ENCODE measurements around the gene FAM161A. TPM values are rescaled to one million over a fixed set of nuclear protein-coding genes. Genes with fewer than 3 reads are reported as not detected.
"Not testable (repeated sequence)": the region's sequence is repeated elsewhere in the genome, so short reads cannot be mapped to it uniquely, and the experiment has no call there.

FAM161A gene
- total and polyA plus RNA-seq, 4 donors: 0.94 to 11.1 (median 3.2) TPM

GRCh38 chr2:61807036-61807757 lies 46.7 kb downstream of the FAM161A start:
- DNase-seq (no peak), ATAC-seq (ENCODE audit: insufficient read depth, low FRiP score) (no peak)
- peaks cover 0 to 2% (median 0%) of the 10 kb centered on the region in 4 donors for H3K9me3 ChIP-seq (ENCODE audit: control insufficient read depth in 4 of 4, insufficient read depth in 3 of 4, low read length in 3 of 4)
- H3K9ac ChIP-seq (ENCODE audit: insufficient read depth in 1 of 2, low read length in 2 of 2): no peak overlapping the region
- no peaks in the 10 kb centered on the region for H3K4me1 ChIP-seq (ENCODE audit: control insufficient read depth in 5 of 5, insufficient read depth in 5 of 5, low read length in 5 of 5)
- H3K4me3 ChIP-seq: no peak overlapping the region
- H3K27me3 ChIP-seq (ENCODE audit: control insufficient read depth in 3 of 3, insufficient read depth in 3 of 3, low read length in 2 of 3): no peaks in the 10 kb centered on the region
- no peaks in the 10 kb centered on the region for H3K36me3 ChIP-seq (ENCODE audit: control insufficient read depth in 4 of 4, insufficient read depth in 4 of 4, low read length in 4 of 4)
- WGBS, 2 donors: 83 to 90% methylated on average over 3 of the region's 3 CpGs
- TF ChIP-seq, protein P1, sequence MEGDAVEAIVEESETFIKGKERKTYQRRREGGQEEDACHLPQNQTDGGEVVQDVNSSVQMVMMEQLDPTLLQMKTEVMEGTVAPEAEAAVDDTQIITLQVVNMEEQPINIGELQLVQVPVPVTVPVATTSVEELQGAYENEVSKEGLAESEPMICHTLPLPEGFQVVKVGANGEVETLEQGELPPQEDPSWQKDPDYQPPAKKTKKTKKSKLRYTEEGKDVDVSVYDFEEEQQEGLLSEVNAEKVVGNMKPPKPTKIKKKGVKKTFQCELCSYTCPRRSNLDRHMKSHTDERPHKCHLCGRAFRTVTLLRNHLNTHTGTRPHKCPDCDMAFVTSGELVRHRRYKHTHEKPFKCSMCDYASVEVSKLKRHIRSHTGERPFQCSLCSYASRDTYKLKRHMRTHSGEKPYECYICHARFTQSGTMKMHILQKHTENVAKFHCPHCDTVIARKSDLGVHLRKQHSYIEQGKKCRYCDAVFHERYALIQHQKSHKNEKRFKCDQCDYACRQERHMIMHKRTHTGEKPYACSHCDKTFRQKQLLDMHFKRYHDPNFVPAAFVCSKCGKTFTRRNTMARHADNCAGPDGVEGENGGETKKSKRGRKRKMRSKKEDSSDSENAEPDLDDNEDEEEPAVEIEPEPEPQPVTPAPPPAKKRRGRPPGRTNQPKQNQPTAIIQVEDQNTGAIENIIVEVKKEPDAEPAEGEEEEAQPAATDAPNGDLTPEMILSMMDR (IDR thresholded peaks at IDR 0.05; ENCODE audit: control extremely low read depth, extremely low read depth): no peak
- H3K27ac ChIP-seq (ENCODE audit: low read depth in 1 of 2, low read length in 1 of 2): no peak overlapping the region

DNA sequence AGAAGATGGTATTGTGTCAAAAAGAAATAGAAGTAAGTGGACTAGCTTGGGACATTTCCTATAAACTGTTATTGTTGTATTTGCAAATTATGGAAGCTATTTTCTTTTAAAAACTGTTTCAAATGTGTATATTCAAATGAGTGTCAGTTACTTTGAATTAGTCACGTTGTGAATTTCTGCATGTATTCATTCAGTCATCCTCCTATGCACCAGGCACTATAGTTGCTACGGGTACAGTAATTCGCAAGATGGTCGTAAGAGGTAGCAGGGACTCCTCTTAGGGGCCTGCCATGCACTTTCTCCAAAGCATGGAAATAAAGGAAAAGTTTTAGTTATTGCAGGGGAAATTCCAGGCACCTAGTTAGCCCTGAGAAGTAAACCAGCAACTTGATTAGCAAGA lies 51.3 kb downstream of the FAM161A start:
- WGBS, 2 donors: 81 to 90% methylated on average over 4 of the region's 4 CpGs
- DNase-seq: no peak

GRCh38 chr2:61799099-61799498 lies 54.8 kb downstream of the FAM161A start:
- Histone ChIP-seq H3K36me3 (ENCODE audit: control insufficient read depth in 4 of 4, insufficient read depth in 4 of 4, low read length in 4 of 4) (no peaks in the 10 kb centered on the region), H3K27ac (ENCODE audit: low read depth in 1 of 2, low read length in 1 of 2) (no peak overlapping the region), H3K9me3 (ENCODE audit: control insufficient read depth in 4 of 4, insufficient read depth in 3 of 4, low read length in 3 of 4) (peaks cover 0 to 4% (median 0%) of the 10 kb centered on the region in 4 donors), H3K9ac (ENCODE audit: insufficient read depth in 1 of 2, low read length in 2 of 2) (no peak overlapping the region), H3K4me3 (no peak overlapping the region), H3K4me1 (ENCODE audit: control insufficient read depth in 5 of 5, insufficient read depth in 5 of 5, low read length in 5 of 5) (no peaks in the 10 kb centered on the region), H3K27me3 (ENCODE audit: control insufficient read depth in 3 of 3, insufficient read depth in 3 of 3, low read length in 2 of 3) (no peaks in the 10 kb centered on the region)
- ATAC-seq (ENCODE audit: insufficient read depth, low FRiP score): no peak
- 89 to 92% methylated on average over 6 of the region's 6 CpGs for WGBS, 2 donors
- DNase-seq: no peak
- TF ChIP-seq, protein P1 (IDR thresholded peaks at IDR 0.05; ENCODE audit: control extremely low read depth, extremely low read depth): no peak

More for the DNA sequence above, 51.3 kb downstream of the FAM161A start:
- H3K9me3 ChIP-seq (ENCODE audit: control insufficient read depth in 4 of 4, insufficient read depth in 3 of 4, low read length in 3 of 4): peaks cover 0 to 4% (median 0%) of the 10 kb centered on the region in 4 donors
- no peak for ATAC-seq (ENCODE audit: insufficient read depth, low FRiP score)
- H3K36me3 ChIP-seq (ENCODE audit: control insufficient read depth in 4 of 4, insufficient read depth in 4 of 4, low read length in 4 of 4): no peaks in the 10 kb centered on the region
- no peak overlapping the region for H3K27ac ChIP-seq (ENCODE audit: low read depth in 1 of 2, low read length in 1 of 2)
- H3K4me3 ChIP-seq: no peak overlapping the region
- H3K27me3 ChIP-seq (ENCODE audit: control insufficient read depth in 3 of 3, insufficient read depth in 3 of 3, low read length in 2 of 3): no peaks in the 10 kb centered on the region
- no peak overlapping the region for H3K9ac ChIP-seq (ENCODE audit: insufficient read depth in 1 of 2, low read length in 2 of 2)
- no peaks in the 10 kb centered on the region for H3K4me1 ChIP-seq (ENCODE audit: control insufficient read depth in 5 of 5, insufficient read depth in 5 of 5, low read length in 5 of 5)
- TF ChIP-seq, protein P1 (IDR thresholded peaks at IDR 0.05; ENCODE audit: control extremely low read depth, extremely low read depth): no peak

DNA sequence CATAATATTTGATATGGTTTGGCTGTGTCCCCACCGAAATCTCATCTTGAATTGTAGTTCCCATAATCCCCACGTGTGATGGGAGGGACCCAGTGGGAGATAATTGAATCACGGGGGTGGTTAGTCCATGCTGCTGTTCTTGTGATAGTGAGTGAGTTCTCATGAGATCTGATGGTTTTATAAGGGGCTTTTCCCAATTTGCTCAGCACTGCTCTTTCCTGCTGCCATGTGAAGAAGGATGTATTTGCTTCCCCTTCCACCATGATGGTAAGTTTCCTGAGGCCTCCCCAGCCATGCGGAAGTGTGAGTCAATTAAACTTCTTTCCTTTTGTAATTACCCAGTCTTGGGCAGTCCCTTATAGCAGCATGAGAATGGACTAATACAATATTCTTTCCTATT lies 56.4 kb downstream of the FAM161A start:
- not testable (repeated sequence) for H3K4me3 ChIP-seq; H3K9me3 ChIP-seq (ENCODE audit: control insufficient read depth in 4 of 4, insufficient read depth in 3 of 4, low read length in 3 of 4); H3K27ac ChIP-seq (ENCODE audit: low read depth in 1 of 2, low read length in 1 of 2); H3K27me3 ChIP-seq (ENCODE audit: control insufficient read depth in 3 of 3, insufficient read depth in 3 of 3, low read length in 2 of 3); DNase-seq; H3K9ac ChIP-seq (ENCODE audit: insufficient read depth in 1 of 2, low read length in 2 of 2); H3K36me3 ChIP-seq (ENCODE audit: control insufficient read depth in 4 of 4, insufficient read depth in 4 of 4, low read length in 4 of 4); ATAC-seq (ENCODE audit: insufficient read depth, low FRiP score); H3K4me1 ChIP-seq (ENCODE audit: control insufficient read depth in 5 of 5, insufficient read depth in 5 of 5, low read length in 5 of 5)
- 79 to 87% methylated on average over 4 of the region's 4 CpGs for WGBS, 2 donors
